Activated CD8-positive, alpha-beta memory T cell treated with anti-CD3 and anti-CD28 coated beads for 1 hour (primary cell): ENCODE measurements around the gene XIRP1.

Experiments used
- DNase-seq, 2 donors: peaks; one replicate each; pipeline ENCODE4 v3.0.0-alpha.2; 2020; ENCODE audit warnings: low read depth in 1 of 2; ENCODE audit errors: extremely low read depth in 1 of 2

Gene XIRP1

DNA sequence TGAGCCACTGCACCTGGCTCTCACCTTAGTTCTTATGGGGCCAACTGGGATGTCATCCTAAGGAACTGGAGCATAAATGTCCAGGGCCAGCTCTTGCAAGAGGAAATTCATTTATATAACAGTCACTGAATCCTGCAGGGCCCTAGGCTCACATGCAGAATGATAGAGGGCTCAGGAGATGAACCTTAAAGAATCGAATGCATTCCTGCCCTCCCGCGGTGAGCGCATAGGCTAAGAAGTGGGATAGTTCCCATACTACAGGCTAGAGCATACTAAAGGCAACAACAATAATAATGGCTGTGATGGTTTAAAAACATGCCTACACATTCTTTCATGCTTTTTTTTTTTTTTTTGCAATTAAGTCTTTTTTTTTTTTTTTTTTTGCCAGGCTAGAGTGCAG lies 21.9 kb downstream of the XIRP1 start:
- DNase-seq = no peak

DNA sequence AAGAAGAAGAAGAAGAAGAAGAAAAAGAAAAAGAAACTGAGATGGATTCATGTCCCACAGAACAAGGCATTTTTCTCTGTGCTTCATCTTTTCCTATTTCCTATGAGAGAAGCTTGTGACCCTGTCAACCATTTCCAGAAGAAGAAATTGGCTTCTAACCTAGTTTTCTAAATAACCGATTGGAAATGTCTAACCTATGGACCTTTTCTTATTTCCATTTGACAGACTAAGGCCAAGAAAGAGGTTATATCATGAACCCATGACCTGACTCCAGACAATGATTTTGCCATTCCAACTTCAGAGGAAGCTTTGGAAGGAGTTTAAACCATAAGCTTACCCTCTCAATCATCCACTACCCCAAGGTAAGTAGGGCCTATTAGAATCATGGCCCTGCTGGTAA lies 22.7 kb downstream of the XIRP1 start:
- no peak for DNase-seq

DNA sequence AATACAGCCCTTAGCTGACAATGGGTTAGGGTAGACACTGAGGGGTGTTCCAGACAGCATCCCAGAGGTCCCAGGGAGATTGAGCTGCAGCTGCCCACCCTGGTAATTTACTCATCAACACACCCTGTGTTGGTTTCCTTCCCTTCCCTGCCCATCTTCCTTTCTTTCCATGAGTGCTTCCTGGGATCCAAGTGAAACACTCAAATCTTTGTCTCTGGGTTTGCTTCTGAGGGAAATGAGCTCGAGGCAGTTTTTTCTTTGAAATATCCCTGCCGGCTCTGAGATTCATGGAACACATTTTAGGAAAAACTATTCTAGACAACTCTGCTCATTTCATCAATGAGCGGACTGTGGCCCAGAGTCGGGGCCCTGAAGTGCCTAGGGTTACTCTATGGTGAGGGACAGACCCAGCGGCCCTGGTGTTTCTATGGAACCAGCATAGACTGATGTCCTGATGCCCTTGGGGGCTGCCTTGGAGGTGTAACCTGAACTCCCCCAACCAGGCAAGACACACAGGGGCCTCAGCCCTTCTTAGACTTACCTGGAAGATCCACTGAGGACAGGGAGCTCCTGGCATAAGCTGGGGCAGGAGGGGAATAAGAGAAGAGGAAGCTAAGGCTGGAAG lies 24.1 kb downstream of the XIRP1 start:
- no peak for DNase-seq

DNA sequence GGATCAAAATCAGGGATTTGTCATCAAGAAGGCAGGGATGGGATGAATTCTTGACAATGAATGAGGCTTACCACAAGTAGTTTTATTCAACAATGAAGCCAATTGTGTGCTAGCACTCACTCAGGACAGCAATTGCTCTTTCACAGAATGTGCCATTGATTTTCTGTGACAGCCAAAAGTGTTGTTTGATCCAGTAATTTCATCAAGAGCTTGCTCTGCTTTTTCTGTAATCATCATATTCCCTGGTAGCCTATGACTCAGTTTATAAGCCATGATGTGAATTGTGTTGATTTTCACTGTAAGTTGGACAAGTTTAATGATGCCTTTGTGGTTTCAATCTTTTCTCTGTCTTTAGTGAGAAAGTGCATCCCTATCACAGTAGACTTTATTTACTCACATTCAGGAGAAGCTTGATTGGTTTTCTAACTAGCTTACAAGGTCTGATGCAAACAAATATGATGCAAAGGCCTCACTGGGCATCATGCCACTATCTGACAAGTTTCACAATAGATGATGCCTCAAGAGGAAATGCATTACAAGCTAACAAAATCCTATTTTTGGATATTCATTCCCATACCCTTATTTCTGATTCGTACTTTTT lies 25.4 kb downstream of the XIRP1 start:
- DNase-seq = no peak

DNA sequence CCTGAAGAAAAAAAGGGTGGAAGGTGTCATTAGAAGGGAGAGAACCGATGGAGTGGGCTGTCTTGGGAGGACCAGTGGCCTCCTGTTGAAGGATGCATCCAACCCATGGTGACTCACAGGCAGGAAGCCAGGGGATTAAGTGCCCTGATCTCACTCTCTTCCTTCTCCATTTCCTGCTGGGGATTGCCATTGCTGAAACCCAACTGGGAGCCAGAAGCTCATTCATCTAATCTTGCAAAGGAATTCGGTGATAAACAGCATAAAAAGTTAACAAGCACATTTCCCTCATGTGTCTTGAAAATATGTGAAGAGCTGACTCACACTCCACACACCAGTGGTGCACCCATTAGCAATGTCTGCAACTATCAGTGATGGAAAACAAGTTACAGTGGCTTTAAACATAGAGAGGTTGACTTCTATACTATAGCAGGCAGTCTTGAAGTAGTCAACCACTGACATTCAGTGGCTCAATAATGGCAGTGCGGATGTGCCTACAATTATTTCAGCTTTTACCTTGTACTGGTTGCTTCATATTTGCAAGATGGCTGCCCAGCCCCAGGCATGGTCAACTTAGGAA lies 26.2 kb downstream of the XIRP1 start:
- DNase-seq = no peak

DNA sequence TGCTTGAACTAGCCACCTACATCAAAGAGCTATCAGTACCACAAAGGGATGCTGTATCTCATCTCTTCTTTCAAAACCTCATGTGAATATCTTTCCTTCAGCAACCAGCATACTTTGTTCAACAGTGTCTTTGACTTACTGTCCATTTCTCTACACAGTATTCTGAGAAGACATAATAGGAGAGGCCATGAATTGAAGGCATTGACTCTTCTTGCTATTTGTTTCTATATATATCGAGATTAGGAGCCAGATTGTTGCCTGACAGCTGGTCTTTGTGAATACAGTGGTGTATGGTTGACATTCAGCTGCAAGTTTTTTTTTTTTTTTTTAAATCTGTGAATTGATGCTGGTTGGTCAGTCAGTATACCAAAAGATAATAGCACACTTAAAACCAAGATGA lies 26.9 kb downstream of the XIRP1 start:
- DNase-seq = no peak

DNA sequence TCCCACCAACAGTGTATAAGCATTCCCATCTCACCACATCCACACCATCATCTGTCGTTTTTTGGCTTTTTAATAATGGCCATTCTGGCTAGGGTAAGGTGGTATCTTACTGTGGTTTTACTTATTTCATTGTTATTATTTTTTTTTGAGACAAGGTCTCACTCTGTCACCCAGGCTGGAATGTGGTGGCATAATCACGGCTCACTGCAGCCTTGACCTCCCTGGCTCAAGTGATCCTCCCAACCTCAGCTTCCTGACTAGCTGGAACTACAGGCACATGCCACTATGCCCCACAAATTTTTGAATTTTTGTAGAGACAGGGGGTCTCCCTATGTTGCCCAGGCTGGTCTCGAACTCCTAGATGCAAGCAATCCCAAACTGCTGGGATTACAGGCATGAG lies 28.0 kb downstream of the XIRP1 start:
- no peak for DNase-seq

DNA sequence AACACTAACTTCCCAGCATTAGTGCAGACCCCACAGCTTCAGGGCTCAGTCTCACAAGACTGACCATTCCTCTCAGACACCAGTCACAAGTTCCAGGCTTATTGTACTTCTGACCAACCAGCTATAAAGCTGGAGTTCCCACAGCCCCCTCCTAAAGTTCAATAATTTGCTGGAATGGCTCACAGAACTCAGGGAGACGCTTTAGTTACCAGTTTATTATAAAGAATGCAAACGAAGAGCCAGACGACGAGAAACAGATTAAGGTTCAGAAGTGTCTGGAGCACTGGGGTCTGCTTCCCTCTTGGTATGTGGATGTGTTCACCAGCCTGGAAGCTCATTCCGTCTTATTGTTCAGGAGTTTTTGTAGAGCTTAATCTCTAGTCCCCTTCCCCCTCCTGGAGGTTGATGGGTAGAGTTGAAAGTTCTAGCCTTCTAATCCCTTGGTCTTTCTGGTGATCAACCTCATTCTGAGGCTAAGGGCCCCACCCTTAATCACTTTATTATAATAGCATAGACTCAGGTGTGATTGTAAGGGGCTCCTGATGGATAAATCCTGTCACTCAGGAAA lies 34.2 kb downstream of the XIRP1 start:
- no peak for DNase-seq

DNA sequence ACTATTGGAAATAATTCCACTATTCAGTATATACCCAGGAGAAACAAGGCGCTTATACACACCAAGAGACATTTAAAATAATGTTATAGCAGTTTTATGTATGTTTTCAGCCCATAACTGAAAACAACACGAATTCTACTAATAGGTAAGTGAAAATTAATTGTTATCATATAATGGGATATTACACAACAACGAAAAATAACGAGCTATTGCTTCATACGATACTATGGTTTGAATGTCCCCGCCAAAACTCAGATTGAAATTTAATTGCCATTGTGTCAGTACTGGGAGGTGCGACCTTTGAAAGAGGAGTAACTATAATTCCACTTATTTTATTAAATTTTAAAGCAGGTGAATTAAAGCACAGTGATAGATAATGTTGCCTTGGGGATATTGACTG lies 35.0 kb downstream of the XIRP1 start:
- no peak for DNase-seq

DNA sequence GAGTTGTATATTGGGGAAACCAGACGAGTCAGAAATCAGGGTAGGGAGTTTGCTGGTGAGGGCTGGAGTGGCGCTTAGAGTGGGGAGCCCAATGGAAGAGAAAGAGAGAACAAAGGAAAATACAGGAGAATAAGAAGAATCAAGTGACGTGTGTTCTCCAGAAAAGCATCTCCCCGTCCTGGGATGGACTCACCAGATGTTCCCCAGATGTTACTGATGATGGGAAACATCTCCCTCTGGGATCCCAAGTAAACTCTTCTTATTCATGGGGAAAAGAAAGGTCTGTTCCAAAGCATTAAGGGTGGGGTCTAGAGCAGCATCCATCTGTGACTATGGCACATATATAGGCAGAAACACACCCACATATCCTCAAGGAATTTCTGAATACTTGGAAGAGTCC lies 36.0 kb downstream of the XIRP1 start:
- no peak for DNase-seq

DNA sequence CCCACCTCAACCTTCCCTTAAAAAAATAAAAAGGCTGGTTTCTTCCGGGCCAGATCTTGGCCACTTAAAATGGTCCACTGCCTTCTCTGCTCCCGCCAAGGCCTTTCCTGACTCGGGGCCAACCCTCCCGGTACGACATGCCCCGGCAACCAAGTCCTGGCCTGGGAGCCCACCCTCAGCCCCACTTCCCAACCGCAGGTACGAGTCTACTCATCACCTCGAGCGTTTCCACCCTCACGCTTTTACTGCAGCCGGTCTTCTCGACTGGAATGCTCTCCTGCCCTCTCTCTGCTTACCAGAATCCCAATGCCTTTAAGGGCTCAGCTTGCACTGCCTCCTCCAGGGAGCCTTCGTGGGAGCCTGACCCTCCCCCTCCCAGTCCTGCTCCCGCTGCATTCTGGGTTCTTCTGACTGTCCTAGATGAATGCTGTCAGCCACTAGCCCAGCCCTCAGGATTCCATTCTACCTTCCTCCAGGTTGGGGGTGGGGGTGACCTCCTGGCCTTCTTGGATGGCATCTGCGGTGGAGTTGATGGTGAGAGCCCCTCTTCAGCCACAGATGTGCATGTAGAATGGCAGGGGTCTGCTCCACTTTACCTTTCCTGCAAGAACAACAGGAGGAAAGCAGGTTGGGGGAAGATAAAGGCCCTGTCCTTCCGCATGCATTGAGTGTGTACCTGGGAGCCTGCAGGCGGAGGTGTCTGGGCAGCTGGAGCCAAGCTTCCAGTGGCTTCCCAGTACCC lies 37.9 kb downstream of the XIRP1 start:
- no peak for DNase-seq

DNA sequence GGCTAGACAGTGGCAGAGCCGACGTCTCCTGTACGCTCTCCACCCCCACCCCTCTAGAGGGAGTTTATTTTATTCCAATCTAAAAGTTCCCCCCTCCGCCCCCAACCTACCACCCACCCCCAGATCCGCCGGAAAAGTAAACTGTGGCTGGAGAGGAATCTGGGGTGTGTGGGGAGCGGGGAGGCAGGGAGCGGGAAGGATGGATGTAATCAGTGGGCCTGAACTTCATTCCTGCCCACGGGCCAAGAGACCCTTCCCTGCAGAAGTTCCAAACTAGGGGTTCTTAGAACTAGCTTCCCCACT lies 38.5 kb downstream of the XIRP1 start:
- DNase-seq = no peak

DNA sequence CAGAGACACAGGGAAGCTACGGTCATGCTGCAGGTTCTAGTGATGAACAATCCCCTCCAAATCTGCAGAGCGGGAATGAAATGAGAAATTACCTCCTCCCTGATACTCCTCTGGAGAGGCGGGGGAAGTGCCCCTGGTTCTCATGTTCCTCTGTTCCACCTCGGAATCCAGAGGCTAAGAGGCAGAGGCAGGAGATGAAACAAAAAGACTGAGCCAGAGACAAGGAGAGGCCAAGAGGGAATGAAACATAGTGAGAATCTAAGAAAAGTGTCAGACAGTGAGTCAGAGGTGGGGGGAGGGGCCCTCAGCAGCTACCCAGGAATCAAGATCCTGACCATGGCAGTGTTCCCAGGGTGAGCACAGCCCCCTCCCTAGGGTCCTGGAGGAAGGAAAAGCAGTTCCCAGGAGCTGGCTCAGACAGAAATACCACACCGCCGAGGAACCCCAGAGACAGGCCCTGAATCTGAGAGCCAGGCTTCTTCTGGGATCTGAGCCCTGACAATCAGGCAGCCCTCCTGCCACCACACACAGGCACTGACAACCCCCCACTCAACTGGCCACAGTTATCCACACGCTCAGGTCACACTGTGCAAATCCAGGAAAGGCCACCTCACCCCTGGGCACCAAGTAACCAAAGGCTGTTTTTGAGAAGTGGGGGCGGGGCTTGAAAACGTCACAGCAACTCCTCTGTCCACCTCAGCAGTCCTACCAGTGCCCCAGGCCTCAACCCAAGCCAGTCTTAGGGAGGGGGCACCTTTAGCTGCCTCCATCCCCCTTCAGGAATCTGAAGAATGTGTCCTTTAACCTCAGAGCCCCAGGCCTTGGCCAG lies 41.4 kb downstream of the XIRP1 start:
- no peak for DNase-seq

DNA sequence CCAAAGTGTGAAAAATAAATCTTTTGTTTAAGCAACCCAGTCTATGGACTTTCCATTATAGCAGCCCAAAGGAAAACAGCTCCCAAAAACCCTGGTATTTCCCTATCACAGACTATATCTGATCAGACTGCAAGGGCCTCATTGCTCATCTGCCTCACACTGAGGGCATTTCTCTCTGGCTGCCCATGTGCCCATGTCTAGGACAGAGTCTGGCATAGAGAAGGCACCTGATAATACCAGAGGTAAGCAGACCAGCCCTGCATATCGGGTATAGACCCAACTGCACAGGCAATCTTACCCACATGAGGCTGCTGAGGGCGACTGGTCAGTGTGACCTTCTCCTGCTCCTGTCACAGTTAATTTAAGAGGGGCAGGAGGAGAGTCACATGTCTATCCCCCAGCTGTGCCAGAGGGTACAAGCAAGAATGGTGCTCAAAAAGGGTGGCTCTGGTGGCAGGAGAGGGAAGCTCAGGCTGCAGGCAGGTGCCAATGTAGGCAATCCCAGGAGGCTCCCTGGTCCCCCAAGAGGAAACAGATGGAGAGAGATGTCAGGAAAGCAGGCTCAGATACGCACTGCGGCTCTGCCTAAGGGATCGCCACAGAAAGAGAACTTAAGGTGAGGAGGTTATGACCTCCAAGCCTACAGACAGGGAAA lies 42.1 kb downstream of the XIRP1 start:
- DNase-seq = no peak

DNA sequence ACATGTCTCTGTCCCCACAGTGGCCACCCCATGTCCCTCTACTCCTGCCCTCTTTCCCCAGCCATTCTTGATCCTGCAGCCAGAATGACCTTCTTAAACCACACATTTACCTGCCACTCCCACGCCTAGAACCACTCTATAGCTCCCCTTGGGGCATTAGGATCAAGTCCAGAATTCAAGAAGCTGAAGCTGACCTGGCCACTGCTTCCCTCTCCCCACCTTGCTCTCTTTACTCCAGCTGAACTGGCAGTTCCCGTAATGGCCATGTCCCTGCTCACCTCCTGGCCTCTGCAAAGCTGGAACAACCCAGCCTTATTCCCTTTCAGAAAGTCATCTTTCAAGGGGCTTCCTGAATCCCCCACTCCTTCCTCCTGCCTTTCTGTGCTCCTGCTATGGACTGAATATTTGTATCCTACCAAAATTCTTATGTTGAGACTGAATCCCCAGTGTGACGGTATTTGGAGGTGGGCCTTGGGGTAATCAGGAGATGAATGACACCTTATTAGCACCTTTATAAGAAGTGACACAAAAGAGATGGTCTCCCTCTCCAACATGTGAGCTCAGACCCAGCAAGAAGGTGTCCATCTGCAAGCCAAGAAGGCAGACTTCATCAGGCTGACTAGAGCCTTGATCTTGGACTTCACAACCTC lies 42.8 kb downstream of the XIRP1 start:
- DNase-seq = no peak

DNA sequence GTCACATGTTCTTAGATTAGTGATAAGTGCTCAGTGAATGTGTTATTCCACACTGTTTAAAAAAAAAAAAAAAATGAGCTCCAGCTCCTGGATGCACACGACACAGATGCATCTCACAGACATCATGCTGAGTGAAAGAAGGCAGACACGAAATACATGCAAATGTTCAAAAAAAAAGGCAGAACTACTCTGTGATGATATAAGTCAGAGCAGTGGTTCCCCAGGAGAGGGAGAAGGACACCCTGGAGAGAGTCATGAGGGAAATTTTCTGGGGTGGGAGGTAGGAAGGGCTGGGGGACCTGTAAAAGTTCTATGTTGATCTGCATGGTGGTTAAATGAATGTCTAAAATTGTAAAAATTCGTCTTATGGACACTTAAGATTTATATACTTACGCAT lies 43.3 kb downstream of the XIRP1 start:
- no peak for DNase-seq

DNA sequence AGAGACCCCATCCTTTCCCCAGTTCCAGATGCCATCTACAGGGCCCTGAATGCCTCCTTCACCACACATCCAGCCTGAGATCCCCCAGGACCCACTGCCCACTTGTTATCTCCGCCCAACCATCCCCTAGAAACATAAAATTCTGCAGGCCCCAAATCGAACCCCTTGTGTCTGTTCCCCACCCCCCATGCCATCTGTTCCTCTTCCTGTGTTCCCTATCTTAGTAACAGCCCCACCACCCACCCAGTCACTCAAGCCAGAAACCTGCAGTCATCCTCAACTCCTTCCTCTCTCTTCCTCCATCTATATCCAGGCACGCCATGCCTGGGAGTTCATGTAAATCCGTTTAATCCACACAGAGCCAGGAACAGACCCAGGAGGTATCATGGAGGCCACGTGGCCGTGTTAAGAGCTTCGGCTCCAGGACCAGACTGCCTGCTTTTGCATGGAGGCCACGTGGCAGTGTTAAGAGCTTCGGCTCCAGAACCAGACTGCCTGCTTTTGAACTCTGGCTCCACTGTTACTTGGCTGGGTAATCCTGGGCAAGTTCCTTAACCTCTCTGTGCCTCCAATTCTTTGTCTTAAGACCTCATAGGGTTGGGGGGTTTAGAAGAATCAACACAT lies 43.8 kb downstream of the XIRP1 start:
- DNase-seq = no peak

DNA sequence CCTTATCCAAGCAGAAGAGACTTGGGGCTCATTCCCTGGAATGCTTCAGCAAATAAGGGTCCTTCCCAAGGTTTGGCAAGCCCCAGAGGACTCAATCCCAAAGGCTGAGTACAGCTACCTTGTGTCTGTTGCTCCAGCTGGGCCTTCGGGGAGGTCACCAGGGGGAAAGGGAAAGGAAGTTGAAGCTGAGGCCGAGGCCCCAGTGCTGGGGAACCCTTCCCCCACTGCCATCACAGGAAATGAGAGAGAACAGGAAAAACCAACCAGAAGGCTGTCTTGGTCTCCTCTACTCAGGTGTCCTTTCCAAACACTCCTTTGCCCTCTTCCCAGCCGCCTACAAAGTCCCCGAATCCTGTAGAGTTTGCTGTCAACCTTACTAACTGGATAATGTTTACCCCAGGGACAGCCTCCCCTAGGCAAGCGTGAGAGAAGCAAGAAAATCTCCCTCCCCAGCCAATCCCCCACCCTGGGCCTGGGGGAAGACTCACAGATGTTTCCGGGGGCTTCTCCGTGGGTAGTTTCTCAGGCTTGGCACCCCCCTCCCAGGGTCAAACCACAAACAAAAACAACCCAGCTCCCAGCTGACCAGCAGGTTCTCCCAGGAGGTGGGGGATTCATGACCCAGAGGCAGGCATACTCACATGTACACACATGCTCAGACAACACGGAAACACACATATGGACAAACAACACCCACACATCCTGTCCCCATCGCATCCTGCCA lies 44.5 kb downstream of the XIRP1 start:
- DNase-seq = no peak
